Breast epithelium (tissue), 3 donors: ENCODE data around the gene TET2.

ENCODE experiments used
- POLR2A ChIP-seq: fragments of 450-650 bp; IDR thresholded peaks from one replicate; pipeline ENCODE4 v1.6.1; 2016; ENCODE audit warnings: antibody characterized with exemption, mild to moderate bottlenecking, moderate library complexity
- POLR2AphosphoS5 ChIP-seq, 3 donors: sonication (generic); formaldehyde crosslinking; IDR thresholded peaks; one replicate each; pipeline ENCODE4 v1.6.1; 2017; ENCODE audit warnings: antibody characterized with exemption in 3 of 3
- TF ChIP-seq, protein P1 (sequence below), 3 donors: fragments of 450-650 bp; IDR thresholded peaks; one replicate each; pipeline ENCODE4 v1.5.1; 2016 to 2017; ENCODE audit warnings: antibody characterized with exemption in 3 of 3, mild to moderate bottlenecking in 3 of 3, moderate library complexity in 3 of 3

DNA sequence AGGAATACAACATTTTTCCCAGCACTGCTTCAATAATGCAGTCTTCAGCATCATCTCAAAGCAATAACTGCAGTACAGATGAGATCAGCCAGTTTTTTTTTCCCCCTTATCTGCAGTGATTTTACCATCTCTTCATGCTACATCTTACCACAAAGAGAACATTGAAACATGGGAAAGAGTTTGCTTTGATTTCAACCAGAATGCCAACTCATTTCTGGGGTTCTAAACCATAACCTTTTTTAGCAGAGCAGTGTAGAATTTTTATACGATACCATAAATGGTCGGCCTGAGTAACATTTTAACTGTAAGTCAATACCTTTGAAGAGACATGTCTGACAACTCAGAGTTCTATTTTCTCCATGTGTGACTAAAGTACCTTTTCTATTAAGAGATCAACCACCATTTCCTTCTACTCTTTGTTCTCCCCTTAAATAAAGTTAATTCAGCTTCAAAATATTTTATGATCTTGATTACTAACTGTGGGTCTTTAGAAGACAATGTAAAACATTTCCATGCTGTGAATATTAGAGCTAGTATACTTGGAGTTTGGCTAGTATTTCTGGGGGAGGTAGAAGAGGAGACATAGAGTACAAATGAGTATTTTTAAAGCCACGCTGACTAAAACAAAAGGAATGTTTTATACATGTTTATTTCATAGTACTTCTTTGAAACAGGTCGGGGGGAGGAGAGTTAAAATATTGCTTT lies 69.1 kb downstream of the TET2 start:
- TF ChIP-seq POLR2A = no peak
- TF ChIP-seq, protein P1, sequence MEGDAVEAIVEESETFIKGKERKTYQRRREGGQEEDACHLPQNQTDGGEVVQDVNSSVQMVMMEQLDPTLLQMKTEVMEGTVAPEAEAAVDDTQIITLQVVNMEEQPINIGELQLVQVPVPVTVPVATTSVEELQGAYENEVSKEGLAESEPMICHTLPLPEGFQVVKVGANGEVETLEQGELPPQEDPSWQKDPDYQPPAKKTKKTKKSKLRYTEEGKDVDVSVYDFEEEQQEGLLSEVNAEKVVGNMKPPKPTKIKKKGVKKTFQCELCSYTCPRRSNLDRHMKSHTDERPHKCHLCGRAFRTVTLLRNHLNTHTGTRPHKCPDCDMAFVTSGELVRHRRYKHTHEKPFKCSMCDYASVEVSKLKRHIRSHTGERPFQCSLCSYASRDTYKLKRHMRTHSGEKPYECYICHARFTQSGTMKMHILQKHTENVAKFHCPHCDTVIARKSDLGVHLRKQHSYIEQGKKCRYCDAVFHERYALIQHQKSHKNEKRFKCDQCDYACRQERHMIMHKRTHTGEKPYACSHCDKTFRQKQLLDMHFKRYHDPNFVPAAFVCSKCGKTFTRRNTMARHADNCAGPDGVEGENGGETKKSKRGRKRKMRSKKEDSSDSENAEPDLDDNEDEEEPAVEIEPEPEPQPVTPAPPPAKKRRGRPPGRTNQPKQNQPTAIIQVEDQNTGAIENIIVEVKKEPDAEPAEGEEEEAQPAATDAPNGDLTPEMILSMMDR (IDR thresholded peaks at IDR 0.05) = no peak
- TF ChIP-seq POLR2AphosphoS5 (IDR thresholded peaks at IDR 0.05) = no peak
